ENCODE measurements around the gene AGPAT3. TPM values are rescaled to one million over a fixed set of nuclear protein-coding genes. Genes with fewer than 3 reads are reported as not detected.

Gene AGPAT3
- total RNA-seq, 1 donor from 2014 or later: 50.5 TPM

DNA sequence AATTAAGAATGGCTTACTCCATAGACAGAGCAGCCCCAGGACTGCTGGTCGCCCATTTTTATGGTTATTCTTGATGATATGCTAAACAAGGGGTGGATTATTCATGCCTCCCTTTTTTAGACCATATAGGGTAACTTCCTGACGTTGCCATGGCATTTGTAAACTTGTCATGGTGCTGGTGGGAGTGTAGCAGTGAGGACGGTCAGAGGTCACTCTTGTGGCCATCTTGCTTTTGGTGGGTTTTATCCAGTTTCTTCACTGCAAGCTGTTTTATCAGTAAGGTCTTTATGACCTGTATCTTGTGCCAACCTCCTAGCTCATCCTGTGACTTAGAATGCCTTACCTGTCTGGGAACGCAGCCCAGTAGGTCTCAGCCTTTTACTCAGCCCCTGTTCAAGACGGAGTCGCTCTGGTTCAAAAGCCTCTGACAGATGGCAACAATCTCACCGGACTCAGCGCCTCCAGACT lies 5.2 kb upstream of the AGPAT3 start:
- peaks cover 13% of the 10 kb centered on the region for H3K4me1 Mint-ChIP-seq (ENCODE audit: low read depth)
- no peaks in the 10 kb centered on the region for H3K36me3 Mint-ChIP-seq (ENCODE audit: insufficient read depth)
- DNase-seq (ENCODE audit: low spot score, unreplicated experiment): no peak
- no peak for TF ChIP-seq CTCF (IDR thresholded peaks at IDR 0.05; ENCODE audit: unreplicated experiment)
- no peaks in the 10 kb centered on the region for H3K9me3 Mint-ChIP-seq (ENCODE audit: low read depth)
- peak overlapping the region; percentile 25 for H3K27ac Mint-ChIP-seq
- no peaks in the 10 kb centered on the region for H3K27me3 Mint-ChIP-seq
- no peak overlapping the region for H3K4me3 Mint-ChIP-seq (ENCODE audit: low read depth)

GRCh38 chr21:43861706-43862105 lies 3.3 kb upstream of the AGPAT3 start:
- no peaks in the 10 kb centered on the region for H3K36me3 Mint-ChIP-seq (ENCODE audit: insufficient read depth)
- no peaks in the 10 kb centered on the region for H3K9me3 Mint-ChIP-seq (ENCODE audit: low read depth)
- H3K4me1 Mint-ChIP-seq (ENCODE audit: low read depth): peaks cover 17% of the 10 kb centered on the region
- no peak overlapping the region for H3K4me3 Mint-ChIP-seq (ENCODE audit: low read depth)
- DNase-seq (ENCODE audit: low spot score, unreplicated experiment): no peak
- H3K27me3 Mint-ChIP-seq: no peaks in the 10 kb centered on the region
- TF ChIP-seq CTCF (IDR thresholded peaks at IDR 0.05; ENCODE audit: unreplicated experiment): no peak
- H3K27ac Mint-ChIP-seq: no peak overlapping the region

DNA sequence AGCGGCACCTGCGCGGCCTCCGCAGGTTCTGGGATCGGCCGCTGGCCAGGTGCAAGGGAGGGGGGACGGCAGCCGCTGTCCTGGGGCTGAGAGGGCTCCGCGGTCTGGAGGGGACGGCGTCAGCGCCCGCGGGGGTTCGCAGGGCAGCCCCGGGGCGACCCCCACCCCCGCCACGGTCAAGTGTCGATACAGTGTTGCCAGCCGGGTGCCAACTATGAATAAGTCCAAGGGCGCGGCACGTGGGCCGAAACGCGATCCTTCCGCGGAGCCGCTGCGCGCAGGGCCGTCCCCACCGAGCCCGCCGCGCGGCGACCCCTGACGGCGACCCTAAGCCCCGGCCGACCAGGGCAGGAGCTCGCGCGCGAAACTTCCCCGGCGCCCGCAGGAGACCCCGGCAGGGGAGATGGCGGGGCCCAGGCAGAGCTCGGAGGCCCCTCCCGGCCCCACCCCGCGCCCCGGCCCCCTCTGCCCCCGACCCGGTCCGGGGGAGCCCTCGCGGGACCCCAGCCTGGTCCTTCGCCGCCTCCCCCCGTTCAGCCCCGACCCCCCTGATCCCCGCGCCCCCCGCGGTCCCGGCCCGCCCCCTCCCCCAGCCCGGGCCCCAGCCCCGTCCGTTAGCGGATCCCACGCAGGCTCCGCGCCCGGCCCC lies 586 bp upstream of the AGPAT3 start:
- Mint-ChIP-seq H3K4me1 (ENCODE audit: low read depth) (peaks cover 32% of the 10 kb centered on the region), H3K4me3 (ENCODE audit: low read depth) (peak overlapping the region; percentile 69), H3K27ac (no peak overlapping the region), H3K9me3 (ENCODE audit: low read depth) (no peaks in the 10 kb centered on the region), H3K36me3 (ENCODE audit: insufficient read depth) (peaks cover 5% of the 10 kb centered on the region), H3K27me3 (no peaks in the 10 kb centered on the region)
- peak; percentile 47 for DNase-seq (ENCODE audit: low spot score, unreplicated experiment)
- TF ChIP-seq CTCF (IDR thresholded peaks at IDR 0.05; ENCODE audit: unreplicated experiment): peak; percentile 20

DNA sequence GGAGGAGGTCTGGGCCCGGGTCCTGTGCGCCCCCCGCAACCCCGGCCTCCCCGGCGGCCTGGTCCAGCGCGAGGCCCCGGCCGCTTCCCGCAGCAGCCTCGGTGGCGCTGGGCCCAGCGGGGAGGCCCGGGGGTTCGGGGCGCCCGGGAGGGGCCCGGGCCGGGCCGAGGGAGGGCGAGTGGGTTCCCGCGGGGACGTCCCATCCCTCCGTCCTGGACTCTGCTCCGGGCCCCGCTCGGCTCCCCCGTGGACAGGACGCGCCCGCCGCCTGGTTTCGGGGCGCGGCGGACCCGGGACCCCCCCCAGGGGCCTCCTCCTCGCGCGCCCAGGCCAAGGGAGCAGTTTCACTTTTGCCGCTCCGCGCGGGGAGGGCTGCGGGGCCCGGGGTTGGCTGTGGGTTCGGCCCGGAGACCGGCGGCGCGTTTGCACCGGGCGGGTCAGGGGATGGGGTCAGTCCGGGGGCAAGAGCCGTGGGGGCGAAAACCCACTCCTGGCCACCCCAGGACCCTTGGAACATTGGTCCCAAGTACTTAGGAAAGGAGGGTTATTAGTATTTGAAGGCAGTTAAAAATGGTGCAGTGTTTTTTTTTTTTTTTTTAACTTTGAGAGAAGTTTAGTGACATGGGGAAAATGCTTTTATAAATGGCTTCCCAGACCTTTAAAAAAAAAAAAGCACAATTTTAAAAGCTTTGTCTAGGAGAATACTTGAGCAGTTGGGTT lies 677 bp downstream of the AGPAT3 start:
- H3K4me3 Mint-ChIP-seq (ENCODE audit: low read depth): peak overlapping the region; percentile 63
- H3K4me1 Mint-ChIP-seq (ENCODE audit: low read depth): peaks cover 21% of the 10 kb centered on the region
- peaks cover 5% of the 10 kb centered on the region for H3K36me3 Mint-ChIP-seq (ENCODE audit: insufficient read depth)
- peak overlapping the region; percentile 77 for H3K27ac Mint-ChIP-seq
- DNase-seq (ENCODE audit: low spot score, unreplicated experiment): no peak
- H3K27me3 Mint-ChIP-seq: no peaks in the 10 kb centered on the region
- TF ChIP-seq CTCF (IDR thresholded peaks at IDR 0.05; ENCODE audit: unreplicated experiment): no peak
- H3K9me3 Mint-ChIP-seq (ENCODE audit: low read depth): no peaks in the 10 kb centered on the region

DNA sequence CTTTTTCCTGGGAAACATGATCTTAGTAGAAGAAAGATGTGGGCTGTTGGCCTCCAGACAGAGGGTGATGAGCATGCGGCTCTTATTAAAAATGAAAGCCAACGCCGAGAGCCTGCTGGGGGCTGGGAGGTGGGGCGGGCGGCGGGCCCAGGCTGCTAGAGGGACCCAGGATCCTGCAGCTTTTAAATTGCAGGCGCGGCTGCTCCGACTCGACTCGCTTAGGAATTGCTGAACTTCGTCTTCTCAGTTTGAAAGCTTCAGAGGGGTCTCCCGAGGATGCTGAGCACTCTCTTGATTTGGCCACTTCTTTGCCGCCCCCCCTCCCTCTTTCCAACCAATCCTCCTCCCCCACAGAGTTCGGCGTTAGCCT lies 1.2 kb downstream of the AGPAT3 start:
- H3K36me3 Mint-ChIP-seq (ENCODE audit: insufficient read depth): peaks cover 8% of the 10 kb centered on the region
- no peak for TF ChIP-seq CTCF (IDR thresholded peaks at IDR 0.05; ENCODE audit: unreplicated experiment)
- H3K9me3 Mint-ChIP-seq (ENCODE audit: low read depth): no peaks in the 10 kb centered on the region
- peak overlapping the region; percentile 77 for H3K27ac Mint-ChIP-seq
- H3K4me3 Mint-ChIP-seq (ENCODE audit: low read depth): peak overlapping the region; percentile 63
- no peak for DNase-seq (ENCODE audit: low spot score, unreplicated experiment)
- peaks cover 20% of the 10 kb centered on the region for H3K4me1 Mint-ChIP-seq (ENCODE audit: low read depth)
- H3K27me3 Mint-ChIP-seq: no peaks in the 10 kb centered on the region
